AG08395 (cell line): Measurements from ENCODE around the gene CCR7.

Experiments used
- DNase-seq: peaks from one replicate; pipeline ENCODE4 v3.0.0; 2012; ENCODE audit warnings: mixed read lengths, low spot score

The CCR7 gene, protein sequence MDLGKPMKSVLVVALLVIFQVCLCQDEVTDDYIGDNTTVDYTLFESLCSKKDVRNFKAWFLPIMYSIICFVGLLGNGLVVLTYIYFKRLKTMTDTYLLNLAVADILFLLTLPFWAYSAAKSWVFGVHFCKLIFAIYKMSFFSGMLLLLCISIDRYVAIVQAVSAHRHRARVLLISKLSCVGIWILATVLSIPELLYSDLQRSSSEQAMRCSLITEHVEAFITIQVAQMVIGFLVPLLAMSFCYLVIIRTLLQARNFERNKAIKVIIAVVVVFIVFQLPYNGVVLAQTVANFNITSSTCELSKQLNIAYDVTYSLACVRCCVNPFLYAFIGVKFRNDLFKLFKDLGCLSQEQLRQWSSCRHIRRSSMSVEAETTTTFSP

DNA sequence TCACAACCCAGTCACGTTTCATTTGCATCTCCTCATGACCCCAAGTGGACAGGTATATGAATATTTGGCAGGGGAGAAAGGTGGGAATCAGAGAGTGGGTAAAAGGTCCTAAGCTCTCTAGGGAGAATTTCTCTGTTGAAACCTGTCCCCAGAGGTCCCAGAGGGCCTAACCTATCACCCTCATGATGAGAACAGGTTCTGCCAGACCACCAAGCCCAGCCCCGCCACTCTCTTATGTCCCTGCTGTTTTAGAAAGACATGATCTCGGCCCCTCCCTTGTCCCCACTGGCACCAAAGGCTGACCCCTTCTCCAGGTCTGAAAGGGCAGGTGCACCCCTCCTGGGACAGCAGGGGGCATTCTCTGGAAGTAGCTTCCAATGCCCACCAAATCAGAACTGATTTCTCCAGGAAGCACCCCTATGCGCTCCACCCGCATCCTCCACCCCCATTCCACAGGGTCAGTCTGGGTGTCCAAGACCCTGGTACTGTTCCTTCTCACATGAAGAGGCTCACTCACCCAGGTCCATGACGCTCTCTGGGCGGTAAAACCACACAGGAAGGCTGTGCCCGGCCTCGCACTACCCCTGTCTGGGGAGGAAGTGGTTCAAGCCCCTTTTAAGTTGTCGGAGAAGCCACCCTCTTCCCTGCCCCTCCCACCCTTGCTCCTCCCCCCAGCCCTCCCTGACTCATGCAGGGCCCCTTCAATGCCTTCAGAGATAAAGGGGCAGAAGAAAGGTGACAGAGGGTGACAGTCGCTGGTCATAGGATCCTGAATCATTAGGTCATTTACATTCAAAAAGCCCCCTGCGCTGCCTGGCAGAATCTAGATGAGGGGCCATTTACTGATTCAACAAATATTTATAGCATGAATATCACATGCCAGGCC is at the start of gene CCR7:
Gene CCR7, minus strand, starts transcription at position 590 of the 886 bp plus-strand sequence. Its CDS starts 63 bp downstream, at position 527.
- DNase-seq, result no peak

DNA sequence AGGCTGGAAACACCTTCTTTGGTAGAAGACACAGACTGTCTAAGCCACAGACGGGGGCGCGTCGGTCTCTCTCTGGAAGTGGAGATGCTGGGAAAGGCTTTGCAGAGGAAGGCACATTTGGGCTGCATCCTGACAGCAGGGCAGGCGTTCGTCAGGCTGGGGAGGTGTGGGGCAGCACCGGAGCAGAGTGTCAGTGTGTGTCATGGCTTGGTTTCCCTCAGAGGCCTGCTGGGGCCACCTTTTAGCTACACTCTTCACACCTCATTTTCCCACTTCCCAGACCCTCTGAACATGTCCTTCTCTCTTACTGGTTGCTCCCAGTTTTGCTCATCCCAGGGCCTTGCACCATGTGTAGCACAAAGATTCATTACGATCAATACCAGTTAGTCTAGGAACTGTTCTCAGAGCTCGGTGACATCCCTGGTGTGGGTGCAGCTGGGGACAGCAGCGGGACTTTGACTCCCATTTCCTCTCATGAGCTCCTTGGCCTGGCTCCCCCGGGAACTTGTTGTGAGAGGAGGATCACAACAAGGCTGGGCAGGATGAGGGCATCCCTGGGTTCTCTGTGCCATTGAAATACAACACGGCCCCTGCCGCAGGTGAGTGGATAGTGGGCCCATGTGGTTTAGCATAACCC is 49.3 kb upstream of the CCR7 start:
- DNase-seq, result no peak

DNA sequence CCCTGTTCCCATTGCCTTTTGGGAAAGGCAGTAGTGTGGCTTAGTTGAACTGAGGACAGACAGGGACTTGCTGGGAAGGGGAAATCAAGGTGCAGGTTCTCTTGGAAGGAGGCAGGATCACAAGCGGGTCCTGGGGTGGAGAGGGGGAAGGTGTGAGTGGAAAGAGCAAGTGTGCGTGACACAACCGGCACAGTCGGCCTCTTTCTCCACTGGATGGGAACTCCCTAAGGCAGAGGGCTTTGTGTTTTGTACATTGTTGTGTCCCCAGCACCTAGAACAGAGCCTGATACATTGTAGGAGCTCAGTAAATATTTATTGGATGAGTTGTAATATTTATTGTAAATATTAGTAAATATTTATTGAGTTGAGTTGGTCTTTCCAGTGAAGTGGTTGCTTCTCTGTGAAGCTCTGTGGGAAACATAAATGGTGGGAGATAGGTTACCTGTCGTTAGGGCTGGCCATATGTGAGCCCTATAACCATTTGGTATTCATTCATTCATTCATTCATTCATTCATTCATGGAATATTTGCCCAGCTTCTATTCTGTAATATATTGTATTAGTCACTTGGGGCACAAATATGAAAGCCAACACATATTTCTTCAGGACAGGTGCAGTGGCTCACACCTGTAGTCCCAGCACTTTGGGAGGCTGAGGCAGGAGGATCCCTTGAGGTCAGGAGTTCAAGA is 48.3 kb upstream of the CCR7 start:
- no peak for DNase-seq

DNA sequence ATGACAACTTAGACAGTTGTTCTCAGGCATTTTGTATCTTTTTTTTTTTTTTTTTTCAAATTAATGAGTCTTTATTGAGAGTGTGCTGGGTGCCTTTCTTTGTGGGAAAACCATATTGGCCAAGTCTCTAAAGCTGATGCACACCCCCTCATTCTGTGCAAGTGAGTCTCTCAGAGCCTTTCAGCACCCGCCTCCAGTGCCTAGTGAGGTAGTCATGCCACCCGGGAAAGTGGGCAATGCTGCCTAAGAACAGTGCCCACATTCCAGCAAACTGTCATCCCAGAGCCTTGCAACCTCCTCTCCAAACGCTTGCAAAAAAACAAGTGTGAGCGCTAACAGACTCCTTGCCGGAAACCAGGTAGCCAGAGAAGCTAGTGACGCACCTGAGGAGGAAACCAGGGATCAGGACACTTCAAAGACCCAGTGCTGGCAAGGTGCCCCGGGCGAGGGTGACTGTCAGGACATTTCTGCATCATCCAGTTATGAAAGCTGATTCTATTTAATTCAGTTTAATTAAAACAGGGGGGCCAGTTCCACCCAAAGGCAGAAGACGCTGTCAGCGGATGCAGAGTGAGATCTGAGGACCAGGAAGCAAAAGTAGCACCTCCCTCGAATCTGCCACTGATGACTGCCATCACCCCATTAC is 47.5 kb upstream of the CCR7 start:
- DNase-seq, result no peak

DNA sequence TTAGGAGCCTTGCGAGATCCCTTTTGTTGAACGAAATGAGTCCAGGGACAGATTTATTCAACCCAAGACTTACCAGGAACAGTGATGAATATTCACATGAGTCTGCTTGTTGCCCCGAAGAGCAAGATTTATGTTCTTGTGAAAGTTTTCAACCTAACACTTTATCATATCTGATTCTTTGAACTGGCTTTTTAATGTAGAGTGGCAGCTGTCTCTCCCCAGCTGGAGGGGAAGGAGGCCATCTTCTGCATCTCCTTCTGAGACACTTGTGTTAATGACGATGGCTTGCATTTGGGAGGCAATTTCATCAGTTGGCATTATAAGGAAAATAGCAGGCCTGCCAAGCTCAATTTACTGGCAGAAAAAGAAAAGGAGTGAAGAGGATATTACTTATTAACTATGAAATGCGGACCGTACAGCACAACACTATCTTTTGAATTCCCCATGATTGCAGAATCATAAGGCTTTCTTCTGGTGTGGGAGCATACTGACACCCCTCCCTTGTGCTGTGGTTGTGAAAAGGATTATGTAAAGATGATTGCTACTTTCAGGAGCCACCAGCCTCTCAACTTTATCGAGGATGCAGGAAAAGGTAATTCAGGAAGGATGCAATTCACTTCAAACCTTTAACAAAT is 46.7 kb upstream of the CCR7 start:
- no peak for DNase-seq

DNA sequence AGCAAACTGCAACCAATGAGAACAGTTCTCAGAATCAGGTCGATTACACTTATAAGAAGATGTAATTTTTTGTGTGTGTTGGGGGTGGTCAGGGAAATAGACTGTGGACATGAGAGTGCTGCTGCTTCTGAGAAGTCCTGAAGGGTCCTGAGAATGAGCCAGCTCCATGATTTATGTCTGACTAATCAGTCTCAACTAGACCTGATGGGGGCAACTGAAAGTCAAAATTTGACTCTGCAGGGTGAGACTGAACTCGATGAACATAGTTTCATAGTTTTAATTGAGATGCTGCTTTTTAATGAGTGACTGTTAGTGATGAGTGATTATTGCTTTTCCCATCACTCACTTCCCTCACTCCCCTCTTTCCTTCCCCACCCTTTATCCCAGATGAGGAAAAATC is 45.1 kb upstream of the CCR7 start:
- no peak for DNase-seq

DNA sequence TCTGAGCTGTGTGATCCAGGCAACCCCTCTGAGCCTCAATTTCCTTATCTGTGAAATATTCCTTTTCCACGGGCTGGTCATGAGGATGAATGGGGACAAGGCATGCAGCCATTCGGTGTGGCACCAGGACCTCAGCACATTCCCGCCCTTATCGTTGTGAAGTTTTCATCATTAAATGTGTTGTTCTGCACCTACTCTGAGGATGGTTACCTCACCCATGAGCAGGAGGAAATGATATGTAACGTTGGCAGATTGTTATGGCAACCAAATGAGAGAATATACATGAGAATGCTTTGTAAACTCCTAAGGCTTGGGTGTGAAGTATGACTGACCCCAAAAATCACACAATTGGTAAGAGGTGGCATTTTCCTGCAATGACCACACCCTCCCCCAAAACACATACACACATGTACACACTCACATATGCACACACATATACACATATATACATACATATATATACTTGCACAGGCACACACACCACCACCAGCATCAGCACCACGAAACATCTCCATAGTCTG is 42.8 kb upstream of the CCR7 start:
- DNase-seq, result no peak

DNA sequence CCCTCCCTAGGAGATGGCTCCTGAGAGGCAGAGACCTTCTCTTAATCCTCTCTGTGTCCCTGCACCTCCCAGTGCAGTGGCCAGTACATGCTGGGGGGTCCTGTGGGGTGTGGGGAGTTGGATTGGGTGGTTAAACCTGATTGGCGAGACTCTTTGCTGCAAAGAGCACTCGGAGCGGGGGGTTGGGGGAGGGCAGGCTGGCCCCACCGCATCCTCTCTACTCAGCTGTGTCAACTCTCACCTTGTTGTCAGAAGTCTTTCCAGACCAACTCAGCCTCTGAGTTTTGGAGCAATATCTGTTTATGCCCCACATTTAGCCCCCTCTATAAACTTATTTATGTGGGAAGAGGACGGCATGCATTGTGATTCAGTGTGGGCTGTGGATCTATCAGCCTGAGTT is 42.4 kb upstream of the CCR7 start:
- DNase-seq, result no peak

DNA sequence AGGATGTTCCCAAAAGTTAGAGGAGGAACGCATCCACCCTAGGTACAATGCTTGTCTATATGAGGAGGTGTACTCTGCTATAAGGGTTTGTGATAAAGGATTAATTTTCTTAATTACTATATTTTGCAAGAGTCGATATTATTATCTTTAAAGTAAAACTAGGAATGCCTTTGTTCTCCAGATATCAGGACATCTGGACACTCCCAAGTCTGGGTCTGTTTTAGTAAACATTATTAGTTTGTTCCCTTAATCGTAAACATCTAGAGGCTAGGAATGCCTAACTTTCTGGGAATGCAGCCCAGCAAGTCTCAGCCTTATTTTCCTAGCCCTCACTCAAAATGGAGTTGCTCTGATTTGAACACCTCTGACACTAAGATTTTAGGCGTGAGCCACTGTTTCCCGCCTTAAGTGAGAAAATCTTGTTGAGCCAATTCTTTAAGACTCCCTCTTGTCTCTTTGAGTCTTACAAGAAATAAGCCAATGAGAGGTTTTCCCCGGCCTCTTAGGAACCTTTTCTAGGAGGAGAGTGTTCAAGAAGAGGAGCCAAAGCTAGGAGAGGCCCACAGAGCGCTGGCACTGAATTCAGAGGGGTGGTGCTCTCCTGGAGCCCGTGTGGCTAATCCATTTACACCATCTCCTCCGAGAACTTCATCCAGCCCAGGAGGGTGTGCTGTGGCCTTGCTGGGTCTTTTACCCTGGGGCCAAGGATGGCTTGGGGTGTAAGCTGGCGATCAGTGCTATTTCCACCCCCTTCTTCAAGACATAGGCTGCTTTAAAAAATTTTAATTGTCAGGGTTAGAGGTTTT is 41.5 kb upstream of the CCR7 start:
- no peak for DNase-seq

DNA sequence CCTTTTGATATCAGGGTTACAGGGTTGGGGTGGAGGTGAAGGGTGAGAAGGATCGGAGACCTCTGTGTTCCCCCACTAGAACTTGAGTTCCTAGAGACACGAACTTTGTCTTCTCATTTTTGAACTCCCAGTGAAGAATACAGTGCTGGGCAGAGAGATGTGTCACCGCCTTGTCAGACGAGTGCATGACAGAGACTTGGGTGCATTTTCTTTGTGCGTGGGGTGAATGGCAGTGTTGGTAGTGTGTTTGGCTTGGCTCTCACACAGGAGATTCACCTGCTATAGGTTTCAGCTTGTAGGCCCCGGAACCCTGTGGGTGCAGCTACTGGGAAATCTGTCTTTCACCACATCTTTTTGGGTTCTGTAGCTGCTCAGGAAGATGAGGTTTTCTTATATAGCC is 40.0 kb upstream of the CCR7 start:
- no peak for DNase-seq

DNA sequence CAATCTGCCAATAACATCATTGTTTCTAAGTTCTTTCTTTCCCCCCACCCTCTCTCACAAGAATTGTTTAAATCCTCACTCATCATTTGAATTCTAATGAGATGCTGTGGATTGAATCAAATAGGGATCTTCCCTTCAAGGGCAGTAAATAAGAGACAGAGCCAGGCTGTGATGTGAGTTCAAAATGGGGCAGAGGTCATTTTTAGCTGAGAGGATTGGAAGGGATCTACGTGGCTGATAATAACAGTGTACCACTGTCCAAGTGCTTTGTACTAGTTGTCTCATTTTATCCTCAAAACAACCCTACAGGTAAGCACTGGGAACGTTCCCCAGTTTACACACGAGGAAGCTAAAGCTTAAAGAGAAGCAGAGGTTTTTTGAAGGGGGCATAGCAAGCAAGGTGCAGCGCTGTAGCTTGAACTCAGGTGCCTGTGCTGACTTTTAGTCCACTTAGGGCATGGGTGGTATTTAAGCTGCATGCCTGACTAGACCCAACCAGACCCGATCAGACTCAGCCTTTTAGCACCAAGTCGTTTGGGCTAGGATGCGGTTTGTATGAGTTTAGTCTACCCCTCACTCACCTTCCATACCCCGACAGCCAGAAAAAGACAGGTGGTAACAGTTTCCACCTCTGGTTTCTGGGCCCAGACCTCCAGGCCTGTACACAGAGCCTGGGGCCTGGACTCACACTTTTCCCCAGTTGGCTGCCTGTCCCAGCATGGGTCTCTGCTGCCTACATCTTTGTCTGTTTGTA is 39.2 kb upstream of the CCR7 start:
- DNase-seq, result no peak

DNA sequence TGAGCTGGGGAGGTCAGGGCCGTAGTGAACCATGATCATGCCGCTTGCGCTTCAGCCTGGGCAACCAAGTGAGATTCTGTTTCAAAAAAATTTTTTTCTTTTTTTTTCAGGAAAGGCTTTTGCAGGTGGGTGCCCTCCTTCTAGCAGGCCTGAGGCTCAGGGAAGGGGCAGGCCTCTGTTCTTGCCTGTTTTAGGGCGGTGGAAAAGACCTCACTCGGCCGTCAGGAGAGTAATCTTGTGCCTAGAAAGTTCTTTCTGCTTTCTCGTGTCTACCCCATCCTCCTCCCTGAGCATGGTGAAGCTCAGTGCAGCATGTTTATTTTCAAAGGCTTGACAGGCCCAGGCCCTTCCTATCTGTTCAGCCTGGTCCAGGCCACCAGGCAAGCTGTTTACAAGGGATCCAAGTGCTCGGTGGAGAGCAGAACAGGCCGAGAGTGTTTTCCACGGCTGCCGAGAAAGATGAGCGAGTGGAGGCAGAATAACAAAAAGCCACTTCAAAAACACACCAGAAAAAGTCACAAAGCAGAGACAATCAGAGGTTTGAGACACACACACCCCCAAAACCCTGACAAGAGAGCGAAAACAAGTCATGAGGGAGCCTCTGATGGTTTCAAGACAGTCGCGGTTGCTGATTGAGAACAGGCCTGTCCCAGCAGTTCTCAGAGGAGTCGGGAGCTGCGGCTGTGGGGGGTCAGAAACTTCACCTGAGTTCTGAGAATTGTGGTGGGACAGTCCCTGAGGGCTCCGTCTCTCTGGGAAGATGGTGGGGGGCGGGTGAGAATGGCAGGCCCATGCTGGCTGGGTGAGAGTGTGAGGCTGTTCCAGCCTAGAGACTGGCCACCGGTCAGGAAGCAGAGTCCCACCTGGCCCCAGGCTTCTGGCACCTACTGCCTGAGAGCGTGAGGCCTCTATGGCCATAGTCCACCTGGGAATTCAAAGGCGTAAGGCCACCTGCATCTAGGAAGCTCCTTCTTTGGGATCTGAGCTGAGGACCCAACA is 37.5 kb upstream of the CCR7 start:
- DNase-seq, result no peak

DNA sequence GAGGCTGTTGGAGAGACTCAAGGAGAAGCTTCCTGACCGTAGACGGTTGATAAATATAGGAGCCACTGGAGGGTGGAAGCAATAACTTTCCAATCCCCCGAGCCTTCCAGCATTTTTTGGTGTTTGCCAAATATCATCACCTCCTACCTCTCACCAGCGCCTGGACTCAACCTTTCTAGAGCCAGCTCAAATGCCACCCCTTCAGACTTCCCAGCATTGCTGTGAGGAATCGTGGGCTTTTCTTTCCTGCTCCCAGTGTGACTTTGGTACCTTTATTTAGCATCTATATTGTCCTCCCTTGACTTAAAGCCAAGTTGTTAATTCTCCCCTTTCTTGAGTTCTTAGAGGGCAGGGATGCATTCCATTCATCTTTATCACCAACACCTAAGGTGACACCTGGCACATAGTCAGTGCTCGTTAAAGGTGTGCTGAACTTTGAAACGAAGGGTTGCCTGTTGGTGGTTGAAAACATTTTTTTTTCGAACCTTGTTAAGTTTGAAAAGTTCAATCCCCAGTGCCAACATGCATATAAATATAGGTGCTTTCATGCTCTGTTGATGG is 35.3 kb upstream of the CCR7 start:
- no peak for DNase-seq

DNA sequence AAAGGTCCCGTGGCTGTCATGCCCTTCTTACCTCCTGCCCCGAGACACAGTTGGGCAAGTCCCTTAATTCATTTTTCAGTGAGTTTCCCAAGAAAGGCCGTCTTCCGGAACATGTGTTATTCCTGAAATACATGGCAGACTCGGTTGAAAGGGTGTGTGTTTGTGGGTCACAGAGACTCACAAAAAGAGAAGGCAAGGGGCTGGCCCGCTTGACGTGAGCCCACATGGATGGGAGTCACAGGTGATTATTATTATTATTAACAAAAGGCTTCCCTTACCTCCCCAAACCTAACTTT is 34.1 kb upstream of the CCR7 start:
- no peak for DNase-seq

DNA sequence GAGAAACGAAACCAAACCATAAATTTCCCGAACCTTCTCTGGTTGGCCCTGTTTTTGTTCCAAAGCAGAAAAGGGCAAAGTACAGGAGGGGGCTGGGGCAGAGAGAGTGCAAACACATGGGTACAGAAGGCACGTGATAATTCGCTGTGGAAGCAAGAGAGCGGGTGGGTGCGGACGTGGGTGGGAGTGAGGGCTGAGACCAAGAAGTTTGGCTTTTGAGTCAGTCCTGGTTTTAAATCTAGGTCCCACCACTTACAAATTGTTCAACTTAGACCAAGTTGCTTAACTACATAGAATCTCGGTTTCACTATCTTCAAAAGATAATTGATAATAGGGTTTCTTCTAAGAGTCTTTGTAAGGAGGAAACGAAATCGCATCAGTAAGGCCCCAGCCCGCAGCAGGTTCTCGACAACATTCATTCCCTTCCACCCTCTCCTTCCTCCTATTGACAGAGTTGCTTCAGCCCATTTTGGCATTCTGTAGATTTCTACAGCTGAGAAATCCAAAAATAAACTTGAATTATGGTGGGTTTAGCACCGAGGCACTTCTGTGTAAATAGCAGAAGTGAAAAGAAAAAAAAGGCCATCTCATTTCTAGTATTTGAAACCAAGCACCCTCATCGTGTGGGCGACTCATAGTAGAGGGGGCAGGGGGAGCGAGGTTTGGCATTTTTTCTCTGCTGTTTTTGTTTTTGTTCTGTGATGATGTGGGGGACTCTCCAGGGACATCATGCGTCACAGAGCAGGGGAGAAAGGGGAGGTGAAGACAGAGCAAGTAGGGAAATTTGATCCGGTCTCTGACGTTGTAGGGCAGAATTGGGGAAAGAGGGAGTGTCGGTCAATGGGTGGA is 33.6 kb upstream of the CCR7 start:
- no peak for DNase-seq

DNA sequence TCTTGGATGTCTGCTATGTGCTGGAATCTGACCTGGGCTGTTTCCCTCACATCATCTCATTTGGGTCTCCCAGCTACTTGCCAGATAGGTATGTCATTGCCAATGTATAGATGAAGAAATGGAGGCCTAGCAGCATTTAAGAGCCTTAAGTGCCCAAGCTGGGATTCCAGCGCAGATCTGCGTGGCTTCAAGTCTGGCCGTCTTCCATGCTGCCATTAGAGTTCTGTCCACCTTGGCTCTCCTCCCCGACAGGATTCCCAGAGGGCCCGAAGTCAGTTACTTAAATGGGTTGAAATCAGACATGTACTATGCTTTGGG is 33.0 kb upstream of the CCR7 start:
- no peak for DNase-seq
